Measurements from ENCODE around the gene SH2D3A.

Gene SH2D3A

DNA sequence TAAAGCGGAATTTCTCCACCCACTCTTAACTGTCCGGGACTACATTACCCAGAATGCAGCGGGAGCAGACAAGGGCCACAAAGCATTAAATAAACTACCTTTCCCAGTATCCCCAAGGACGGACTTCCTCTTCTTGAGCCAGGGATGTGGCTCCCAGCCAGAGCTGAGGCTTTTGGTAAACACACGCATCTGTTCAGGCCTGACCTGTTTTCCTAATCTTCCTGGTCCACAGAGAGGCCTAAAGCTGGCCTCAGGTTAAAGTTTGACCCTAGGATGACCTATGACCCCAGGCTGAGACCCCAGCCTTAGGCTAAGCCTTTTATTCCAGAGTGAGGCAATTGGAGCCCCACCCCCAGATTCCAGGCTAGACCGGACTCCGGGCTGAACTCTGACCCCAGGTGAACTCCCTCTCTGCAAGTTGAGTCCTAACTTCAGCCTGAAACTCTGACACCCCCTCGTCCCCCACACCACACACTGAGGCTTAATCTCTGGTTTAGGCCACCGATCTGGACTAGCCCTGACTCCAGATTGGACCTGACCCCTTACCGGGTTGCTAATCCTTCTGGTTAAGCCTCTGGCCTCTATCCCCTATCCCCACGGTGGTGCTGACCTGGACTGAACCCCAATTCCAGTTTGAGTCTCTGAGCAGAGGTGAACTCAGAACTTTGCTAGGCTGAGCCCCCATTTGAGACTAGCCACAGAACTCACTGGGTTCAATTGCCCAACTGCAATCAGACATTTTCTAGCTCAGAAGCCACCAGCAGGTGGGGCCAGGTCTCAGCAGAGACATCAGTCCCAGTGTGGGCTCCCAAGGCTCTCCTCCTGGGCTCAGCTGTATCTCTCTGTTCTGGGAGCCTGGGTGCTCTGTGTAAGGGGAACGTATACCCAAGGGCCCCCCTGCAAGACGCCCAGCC lies 29.1 kb downstream of the SH2D3A start:
- peak; percentile 93 for DNase-seq (ENCODE audit: low spot score)

DNA sequence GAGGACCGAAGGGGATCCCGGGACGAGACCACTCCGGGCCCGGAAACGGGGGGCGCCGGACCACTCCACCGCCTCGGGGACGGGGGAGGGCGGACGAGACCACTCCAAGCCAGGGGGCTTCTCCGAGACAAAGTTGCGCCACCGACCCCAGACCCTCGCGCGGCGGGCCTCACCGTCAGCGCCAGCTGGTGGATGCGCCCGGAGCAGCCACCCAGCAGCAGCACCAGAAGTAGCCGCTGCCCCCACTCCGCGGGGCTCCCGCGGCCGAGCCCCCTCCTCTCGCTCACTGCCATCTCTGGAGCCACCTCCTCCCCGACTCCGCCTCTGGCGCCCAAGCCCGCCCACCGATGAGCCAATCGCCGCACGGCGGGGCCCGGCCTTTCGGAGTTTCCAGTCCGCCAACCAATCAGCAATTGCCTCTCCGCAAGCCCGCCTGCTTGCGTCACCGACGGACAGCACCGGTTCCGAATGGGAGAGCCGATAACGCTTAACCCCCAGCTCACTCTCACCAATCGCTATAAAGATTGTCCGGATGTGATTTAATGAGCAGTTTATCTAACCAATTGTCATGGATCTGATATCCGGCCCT lies 29.9 kb downstream of the SH2D3A start, which contains the start of gene GPR108:
Gene GPR108 (minus strand): TSS at position 297 of the 589 bp plus-strand sequence. CDS start 4 bp downstream, at position 293.
- peak; percentile 99 for DNase-seq (ENCODE audit: low spot score)

GRCh38 chr19:6736917-6737283 lies 30.3 kb downstream of the SH2D3A start:
- no peak for DNase-seq (ENCODE audit: low spot score)

- peak; percentile 81 for DNase-seq (ENCODE audit: low spot score)
These were observed 30.9 kb downstream of the SH2D3A start for GRCh38 chr19:6736169-6736916.

DNA sequence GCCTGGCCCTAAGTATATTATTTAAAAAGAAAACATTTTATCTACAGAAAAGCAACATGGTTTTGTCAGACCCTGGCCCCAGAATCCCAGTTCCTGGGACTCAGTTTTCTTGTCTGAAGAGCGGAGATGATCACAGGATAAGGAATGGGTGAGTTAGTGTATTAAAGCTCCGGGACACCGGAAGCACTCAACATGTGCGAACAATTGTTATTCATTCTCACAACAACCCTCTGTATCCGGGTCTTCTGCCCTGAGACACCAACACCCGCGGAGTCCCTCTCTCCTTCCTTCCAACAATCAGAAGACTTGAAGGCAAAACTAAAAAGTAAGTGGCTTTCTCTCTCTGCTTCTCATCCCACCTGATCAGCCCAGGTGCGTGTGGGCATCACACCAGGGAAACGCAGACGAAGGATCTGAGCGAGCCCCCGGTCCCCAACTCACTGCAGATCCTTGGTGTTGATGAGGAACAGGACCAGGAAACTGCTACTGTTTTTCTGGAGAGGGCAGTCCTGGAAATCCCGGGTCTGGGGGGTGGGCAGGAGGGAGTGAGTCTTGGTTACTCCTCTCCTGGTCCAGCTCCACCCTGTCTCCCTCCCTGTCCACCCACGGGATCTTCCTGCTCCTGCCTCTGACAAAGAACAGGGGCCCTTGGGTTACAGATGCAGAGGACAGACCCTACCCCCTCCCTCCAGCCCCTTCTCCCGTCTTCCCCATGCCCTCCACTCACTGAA lies 31.9 kb downstream of the SH2D3A start:
- no peak for DNase-seq (ENCODE audit: low spot score)

GRCh38 chr19:6734096-6734696 lies 33.0 kb downstream of the SH2D3A start:
- DNase-seq (ENCODE audit: low spot score): no peak

DNA sequence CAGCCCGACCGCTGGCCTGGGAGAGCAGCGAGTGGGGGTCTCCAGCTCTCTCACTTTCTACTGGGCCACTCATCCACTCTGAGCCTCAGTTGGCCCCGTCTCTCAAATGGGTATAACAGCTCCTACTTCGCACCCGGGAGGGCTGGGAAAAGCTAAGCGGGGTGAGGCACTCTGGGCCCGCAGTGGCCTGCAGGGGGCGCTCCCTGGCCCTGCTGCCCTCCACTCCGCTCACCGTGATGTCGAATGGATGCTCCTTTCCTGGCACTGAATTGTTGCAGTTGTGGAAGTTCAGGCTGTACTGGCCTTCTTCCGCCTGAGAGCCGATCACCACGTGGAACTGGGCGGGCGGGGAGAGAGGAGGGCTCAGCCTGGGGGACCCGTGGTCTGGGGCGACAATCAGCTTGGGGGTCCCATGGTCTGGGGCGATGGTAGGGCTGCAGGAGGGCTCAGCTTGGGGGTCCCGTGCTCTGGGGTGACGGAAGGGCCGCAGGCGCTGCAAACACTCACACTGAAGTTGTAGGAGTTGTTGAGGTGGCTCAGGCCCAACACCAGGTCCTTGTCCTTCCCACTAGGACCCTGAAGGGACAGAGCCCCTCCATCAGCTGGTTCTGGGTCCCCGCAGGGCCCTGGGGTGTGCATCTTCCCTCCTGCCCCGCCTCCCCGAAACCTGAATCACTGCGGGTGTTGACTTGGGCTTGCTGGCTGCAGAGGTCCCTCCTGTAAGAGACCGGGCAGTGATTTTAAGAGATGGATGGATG lies 33.7 kb downstream of the SH2D3A start:
- no peak for DNase-seq (ENCODE audit: low spot score)

GRCh38 chr19:6732803-6733337 lies 34.4 kb downstream of the SH2D3A start:
- DNase-seq (ENCODE audit: low spot score): no peak

- DNase-seq (ENCODE audit: low spot score): no peak
These were observed 35.4 kb downstream of the SH2D3A start for GRCh38 chr19:6731822-6732221.

DNA sequence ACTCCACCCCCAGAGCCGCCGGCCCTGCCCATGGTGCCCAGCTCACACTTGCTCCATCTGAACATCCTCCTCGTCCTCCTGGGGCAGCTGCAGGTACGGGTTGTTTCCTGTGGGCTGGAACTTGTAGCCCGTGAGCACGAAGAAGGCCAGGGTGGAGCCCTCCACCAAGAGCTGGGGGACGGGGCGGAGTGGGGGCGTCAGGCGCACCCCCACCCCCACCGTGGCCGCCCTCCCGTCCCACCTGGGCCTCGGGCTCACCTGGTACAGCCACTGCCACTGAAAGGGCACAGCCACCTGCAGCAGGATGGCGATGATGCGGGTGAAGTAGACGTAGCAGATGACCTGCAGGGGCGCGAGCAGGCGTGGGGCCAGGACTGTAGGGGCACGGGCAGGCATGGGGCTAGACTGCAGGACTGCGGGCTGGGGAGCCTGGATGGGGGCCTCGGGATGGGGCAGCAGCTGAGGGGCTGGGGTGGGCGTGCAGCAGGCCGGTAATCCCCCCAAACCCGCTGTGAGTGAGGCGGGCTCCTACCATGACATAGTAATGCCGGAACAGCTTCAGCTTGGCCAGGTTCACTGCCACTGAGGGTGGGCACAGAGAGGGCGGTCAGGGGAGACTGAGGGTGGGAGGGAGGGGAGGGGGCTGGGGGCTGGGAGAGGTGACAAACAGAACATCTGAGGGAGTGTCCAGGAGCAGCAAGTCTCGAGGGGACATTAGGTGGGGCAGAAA lies 36.1 kb downstream of the SH2D3A start:
- no peak for DNase-seq (ENCODE audit: low spot score)

GRCh38 chr19:6730153-6730804 lies 37.0 kb downstream of the SH2D3A start:
- DNase-seq (ENCODE audit: low spot score): peak; percentile 78

DNA sequence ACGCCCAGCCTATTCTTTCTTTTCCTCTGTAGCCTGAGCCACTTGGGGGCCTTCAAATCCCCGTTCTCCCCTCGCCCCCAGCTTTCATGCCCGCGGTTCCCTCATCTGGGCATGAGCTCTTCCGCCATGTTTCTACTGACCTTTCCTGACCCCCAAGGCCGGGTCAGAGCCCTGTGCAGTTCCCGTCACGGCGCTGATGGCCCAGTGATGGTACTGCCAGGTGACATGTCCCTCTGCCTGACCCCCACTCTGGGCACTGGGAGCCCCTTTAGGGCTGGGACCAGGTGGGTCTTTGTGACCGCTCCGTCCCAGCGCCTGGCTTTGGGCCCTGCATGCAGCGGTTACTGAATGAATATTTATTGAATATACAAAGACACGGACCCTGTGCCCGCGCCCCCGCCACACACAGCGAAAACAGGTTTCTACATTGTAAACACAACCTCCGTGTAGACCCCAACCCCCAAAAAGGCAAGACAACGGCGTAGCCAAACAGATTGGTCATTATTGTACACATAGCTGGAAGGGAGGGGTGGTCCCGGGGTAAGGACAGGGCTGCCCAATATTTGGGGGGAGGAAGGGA lies 37.6 kb downstream of the SH2D3A start:
- no peak for DNase-seq (ENCODE audit: low spot score)

- no peak for DNase-seq (ENCODE audit: low spot score)
These were observed 38.9 kb downstream of the SH2D3A start for GRCh38 chr19:6728346-6728745.

DNA sequence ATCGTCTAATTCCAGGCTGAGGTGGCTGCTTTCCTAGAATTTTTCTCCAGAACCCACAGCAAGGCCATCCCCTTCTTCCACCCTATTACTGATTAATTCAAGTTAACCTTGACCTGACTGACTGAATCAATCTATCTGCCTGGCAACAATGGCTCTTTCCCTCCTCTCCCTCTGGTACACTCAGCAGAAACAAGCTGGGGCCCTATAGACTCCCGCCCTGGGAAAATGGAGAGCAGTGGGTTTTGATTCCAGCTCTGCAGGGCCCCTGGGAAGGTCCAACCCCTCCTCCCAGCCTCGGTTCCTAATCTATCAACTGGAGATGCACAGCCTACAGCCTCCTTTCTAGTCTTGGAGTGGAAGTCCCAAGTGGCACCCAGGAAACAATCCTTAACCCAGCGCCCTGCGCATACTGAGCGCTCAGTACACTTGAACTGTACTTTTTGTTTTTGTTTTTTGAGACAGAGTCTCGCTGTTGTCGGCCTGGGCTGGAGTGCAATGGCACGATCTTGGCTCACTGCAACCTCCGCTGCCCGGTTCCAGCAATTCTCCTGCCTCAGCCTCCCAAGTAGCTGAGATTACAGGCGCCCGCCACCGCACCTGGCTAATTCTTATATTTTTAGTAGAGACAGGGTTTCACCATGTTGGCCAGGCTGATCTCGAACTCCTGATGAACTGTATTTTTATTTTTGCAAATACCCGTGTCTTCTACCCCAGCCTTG lies 41.6 kb downstream of the SH2D3A start:
- DNase-seq (ENCODE audit: low spot score): no peak

GRCh38 chr19:6724631-6725492 lies 42.4 kb downstream of the SH2D3A start:
- no peak for DNase-seq (ENCODE audit: low spot score)

- no peak for DNase-seq (ENCODE audit: low spot score)
These were observed 43.5 kb downstream of the SH2D3A start for GRCh38 chr19:6723738-6724137.

DNA sequence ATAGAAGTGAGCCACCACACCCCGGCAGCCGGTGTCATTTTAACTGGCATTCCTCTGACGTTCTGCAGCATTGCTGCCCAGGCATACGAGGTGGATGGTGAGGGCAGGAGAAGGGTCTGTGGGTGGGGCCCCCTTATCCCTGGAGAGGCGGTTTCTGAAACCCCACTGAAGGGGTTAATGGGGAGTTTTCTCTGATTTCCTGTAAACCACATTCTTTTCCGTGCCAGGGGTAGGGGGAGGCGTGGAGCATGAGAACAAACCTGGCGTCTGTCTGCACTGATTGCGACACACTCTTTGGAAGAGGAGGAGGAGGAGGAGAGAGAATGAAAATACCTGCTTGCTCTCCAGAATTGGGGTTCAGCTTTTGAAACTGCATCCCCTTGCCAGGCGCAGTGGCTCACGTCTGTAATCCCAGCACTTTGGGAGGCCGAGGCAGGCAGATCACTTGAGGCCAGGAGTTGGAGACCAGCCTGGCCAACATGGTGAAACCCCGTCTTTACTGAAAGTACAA lies 44.1 kb downstream of the SH2D3A start:
- no peak for DNase-seq (ENCODE audit: low spot score)

All from NAMALWA (cell line).